HepG2 (cell line): ENCODE data around the gene TTC6. TPM values are rescaled to one million over a fixed set of nuclear protein-coding genes. Genes with fewer than 3 reads are reported as not detected.
A peak's percentile ranks its signal among the peaks of the same experiment; 100 is the strongest.

Experiments
- ASH2L ChIP-seq: fragments of 300-600, 200-600 bp; sonication (generic); IDR thresholded peaks from 2 replicates; pipeline ENCODE4 v1.7.0; 2017; ENCODE audit warnings: low read depth, mild to moderate bottlenecking, moderate library complexity, mixed read lengths, low read length; ENCODE audit not compliant: insufficient read length
- ERF ChIP-seq: IDR thresholded peaks from 2 replicates; pipeline ENCODE4 v1.6.1; 2018; ENCODE audit warnings: missing biosample characterization, missing genetic modification reagents
- FOXA3 ChIP-seq: IDR thresholded peaks from 2 replicates; pipeline ENCODE4 v1.6.1; 2016; ENCODE audit warnings: missing genetic modification reagents, missing compliant biosample characterization
- GTF2F1 ChIP-seq: fragments of 150-350 bp; IDR thresholded peaks from 2 replicates; pipeline ENCODE4 v1.6.1; 2014; ENCODE audit warnings: low read length
- IRF2 ChIP-seq: IDR thresholded peaks from 2 replicates; pipeline ENCODE4 v1.6.1; 2018; ENCODE audit warnings: missing genetic modification reagents, missing compliant biosample characterization
- NCOA2 ChIP-seq: sonication (generic); formaldehyde crosslinking; IDR thresholded peaks from 2 replicates; pipeline ENCODE4 v1.8.0; 2022; ENCODE audit warnings: inconsistent platforms
- NCOR1 ChIP-seq: fragments of 200-600 bp; sonication (generic); IDR thresholded peaks from 2 replicates; pipeline ENCODE4 v1.7.0; 2017; ENCODE audit warnings: antibody characterized with exemption, low read length, borderline replicate concordance
- PPARG ChIP-seq: conservative IDR thresholded peaks from 2 replicates; pipeline ENCODE4 v1.6.1; 2016; ENCODE audit warnings: missing biosample characterization, missing genetic modification reagents
- RAD21 ChIP-seq: fragments of 450-650 bp; formaldehyde crosslinking; IDR thresholded peaks from 2 replicates; pipeline ENCODE4 v1.5.0; 2020; ENCODE audit warnings: mild to moderate bottlenecking
- RFX1 ChIP-seq: fragments of 450-650 bp; IDR thresholded peaks from 2 replicates; pipeline ENCODE4 v1.6.1; 2017
- TCF12 ChIP-seq, 2 experiments: fragments of 450-650 bp in 1 of 2; sonication (generic) in 1 of 2; formaldehyde crosslinking in 1 of 2; IDR thresholded peaks; 2 replicates each; pipeline versions ENCODE4 v1.6.1 to v1.8.0; 2017 to 2022; ENCODE audit warnings: antibody characterized with exemption in 1 of 2, mild to moderate bottlenecking in 1 of 2, missing genetic modification reagents in 1 of 2, moderate library complexity in 1 of 2
- ZNF101 ChIP-seq: sonication (generic); formaldehyde crosslinking; IDR thresholded peaks from 2 replicates; pipeline ENCODE4 v1.4.0; 2020; ENCODE audit warnings: mild to moderate bottlenecking, low read depth, missing genetic modification reagents, borderline replicate concordance
- ZNF501 ChIP-seq: sonication (generic); formaldehyde crosslinking; IDR thresholded peaks from 2 replicates; pipeline ENCODE4 v1.5.1; 2020; ENCODE audit warnings: mild to moderate bottlenecking, moderate library complexity, missing genetic modification reagents
- ZNF546 ChIP-seq: sonication (generic); formaldehyde crosslinking; conservative IDR thresholded peaks from 2 replicates; pipeline ENCODE4 v1.8.1; 2023; ENCODE audit warnings: mild to moderate bottlenecking, missing genetic modification reagents
- ZNF567 ChIP-seq: sonication (generic); formaldehyde crosslinking; IDR thresholded peaks from 2 replicates; pipeline ENCODE4 v1.8.1; 2023; ENCODE audit warnings: mild to moderate bottlenecking, missing genetic modification reagents, borderline replicate concordance
- ZSCAN12 ChIP-seq: sonication (generic); formaldehyde crosslinking; IDR thresholded peaks from 2 replicates; pipeline ENCODE4 v1.9.0; 2021; ENCODE audit warnings: mild to moderate bottlenecking, missing genetic modification reagents
- polyA plus RNA-seq, 8 experiments: library from polyadenylated mRNA; depleted of rRNA in 3 of 8; stranded (reverse) in 7 of 8; unstranded in 1 of 8; fragments of >200 nt; fragmentation: Illumina TruSeq in 4 of 8; extraction: Trizol in 4 of 8; gene quantifications; 2 replicates each; pipeline versions ENCODE4 v1.2.1 to v1.2.3, GENCODE V29; 2011 to 2016; ENCODE audit warnings: low read depth in 4 of 8, missing spikeins in 1 of 8, mixed read lengths in 1 of 8; ENCODE audit not compliant: insufficient read depth in 1 of 8
- total RNA-seq, 5 experiments: library from RNA; depleted of rRNA; stranded (reverse); fragments of >200 nt; fragmentation: Illumina TruSeq; extraction: Trizol; gene quantifications; 2 replicates each; pipeline ENCODE4 v1.2.3, GENCODE V29; 2016; ENCODE audit warnings: low read depth in 1 of 5
- TF ChIP-seq, protein P1 (sequence below): sonication (generic); formaldehyde crosslinking; IDR thresholded peaks from 2 replicates; pipeline ENCODE4 v1.5.0; 2020; ENCODE audit warnings: mild to moderate bottlenecking, missing genetic modification reagents, borderline replicate concordance
- TF ChIP-seq, protein P2 (sequence below): fragments of 450-650 bp; IDR thresholded peaks from 2 replicates; pipeline ENCODE4 v1.6.1; 2017; ENCODE audit warnings: mild to moderate bottlenecking
- TF ChIP-seq, protein P3 (sequence below): sonication (generic); formaldehyde crosslinking; IDR thresholded peaks from 2 replicates; pipeline ENCODE4 v1.8.1; 2023; ENCODE audit warnings: mild to moderate bottlenecking, missing genetic modification reagents, borderline replicate concordance

The TTC6 gene
- total and polyA plus RNA-seq, 2 of the 13 experiments (the other 11 are each of a cell fraction or from before 2014, with no cell fraction given): 9.3 to 27.4 TPM

DNA sequence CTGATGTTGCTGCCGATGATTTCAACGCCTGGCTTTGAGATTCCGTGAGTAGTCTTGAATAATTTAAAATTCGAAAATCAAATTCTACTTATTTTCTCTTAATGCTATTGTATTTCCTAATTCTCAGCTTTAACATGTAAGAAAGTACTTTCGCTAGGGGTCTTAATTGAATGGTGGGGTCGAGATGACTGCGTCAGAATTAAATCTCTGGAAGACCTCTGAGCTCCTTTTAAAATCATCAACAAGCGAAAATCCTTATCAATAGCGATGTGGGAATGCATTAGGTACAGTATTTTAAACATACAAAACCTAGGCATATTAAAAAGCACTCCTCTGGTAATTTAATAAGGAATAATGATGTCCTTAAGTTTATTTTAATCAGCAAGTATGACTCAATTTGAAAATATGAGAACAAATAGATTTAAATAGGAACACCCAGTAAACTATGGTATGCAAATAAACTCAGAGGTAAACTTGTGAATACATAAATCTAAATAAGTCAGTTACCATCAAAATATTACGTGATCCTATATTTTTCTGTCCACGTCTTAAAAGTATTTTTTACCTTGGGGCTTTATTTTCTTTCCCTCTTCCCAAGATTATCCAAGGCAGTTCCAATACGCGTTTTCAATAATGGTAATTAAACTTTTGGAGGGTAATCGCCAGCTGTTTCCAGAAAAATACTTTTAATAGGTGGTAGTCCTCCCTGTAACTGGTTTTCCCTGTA, 1.8 kb upstream of the TTC6 start (continued):
- TF ChIP-seq, protein P1, sequence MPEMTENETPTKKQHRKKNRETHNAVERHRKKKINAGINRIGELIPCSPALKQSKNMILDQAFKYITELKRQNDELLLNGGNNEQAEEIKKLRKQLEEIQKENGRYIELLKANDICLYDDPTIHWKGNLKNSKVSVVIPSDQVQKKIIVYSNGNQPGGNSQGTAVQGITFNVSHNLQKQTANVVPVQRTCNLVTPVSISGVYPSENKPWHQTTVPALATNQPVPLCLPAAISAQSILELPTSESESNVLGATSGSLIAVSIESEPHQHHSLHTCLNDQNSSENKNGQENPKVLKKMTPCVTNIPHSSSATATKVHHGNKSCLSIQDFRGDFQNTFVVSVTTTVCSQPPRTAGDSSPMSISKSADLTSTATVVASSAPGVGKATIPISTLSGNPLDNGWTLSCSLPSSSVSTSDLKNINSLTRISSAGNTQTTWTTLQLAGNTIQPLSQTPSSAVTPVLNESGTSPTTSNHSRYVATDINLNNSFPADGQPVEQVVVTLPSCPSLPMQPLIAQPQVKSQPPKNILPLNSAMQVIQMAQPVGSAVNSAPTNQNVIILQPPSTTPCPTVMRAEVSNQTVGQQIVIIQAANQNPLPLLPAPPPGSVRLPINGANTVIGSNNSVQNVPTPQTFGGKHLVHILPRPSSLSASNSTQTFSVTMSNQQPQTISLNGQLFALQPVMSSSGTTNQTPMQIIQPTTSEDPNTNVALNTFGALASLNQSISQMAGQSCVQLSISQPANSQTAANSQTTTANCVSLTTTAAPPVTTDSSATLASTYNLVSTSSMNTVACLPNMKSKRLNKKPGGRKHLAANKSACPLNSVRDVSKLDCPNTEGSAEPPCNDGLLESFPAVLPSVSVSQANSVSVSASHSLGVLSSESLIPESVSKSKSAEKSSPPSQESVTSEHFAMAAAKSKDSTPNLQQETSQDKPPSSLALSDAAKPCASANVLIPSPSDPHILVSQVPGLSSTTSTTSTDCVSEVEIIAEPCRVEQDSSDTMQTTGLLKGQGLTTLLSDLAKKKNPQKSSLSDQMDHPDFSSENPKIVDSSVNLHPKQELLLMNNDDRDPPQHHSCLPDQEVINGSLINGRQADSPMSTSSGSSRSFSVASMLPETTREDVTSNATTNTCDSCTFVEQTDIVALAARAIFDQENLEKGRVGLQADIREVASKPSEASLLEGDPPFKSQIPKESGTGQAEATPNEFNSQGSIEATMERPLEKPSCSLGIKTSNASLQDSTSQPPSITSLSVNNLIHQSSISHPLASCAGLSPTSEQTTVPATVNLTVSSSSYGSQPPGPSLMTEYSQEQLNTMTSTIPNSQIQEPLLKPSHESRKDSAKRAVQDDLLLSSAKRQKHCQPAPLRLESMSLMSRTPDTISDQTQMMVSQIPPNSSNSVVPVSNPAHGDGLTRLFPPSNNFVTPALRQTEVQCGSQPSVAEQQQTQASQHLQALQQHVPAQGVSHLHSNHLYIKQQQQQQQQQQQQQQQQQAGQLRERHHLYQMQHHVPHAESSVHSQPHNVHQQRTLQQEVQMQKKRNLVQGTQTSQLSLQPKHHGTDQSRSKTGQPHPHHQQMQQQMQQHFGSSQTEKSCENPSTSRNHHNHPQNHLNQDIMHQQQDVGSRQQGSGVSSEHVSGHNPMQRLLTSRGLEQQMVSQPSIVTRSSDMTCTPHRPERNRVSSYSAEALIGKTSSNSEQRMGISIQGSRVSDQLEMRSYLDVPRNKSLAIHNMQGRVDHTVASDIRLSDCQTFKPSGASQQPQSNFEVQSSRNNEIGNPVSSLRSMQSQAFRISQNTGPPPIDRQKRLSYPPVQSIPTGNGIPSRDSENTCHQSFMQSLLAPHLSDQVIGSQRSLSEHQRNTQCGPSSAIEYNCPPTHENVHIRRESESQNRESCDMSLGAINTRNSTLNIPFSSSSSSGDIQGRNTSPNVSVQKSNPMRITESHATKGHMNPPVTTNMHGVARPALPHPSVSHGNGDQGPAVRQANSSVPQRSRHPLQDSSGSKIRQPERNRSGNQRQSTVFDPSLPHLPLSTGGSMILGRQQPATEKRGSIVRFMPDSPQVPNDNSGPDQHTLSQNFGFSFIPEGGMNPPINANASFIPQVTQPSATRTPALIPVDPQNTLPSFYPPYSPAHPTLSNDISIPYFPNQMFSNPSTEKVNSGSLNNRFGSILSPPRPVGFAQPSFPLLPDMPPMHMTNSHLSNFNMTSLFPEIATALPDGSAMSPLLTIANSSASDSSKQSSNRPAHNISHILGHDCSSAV (CRISPR knock-in tag): 0 out of 2 replicates have a peak, but pooled peaks have one; percentile 18
- TF ChIP-seq NCOA2 (CRISPR knock-in tag) (0 out of 2 replicates have a peak, but pooled peaks have one; percentile 7), ZNF546 (CRISPR knock-in tag) (0 out of 2 replicates have a peak, but pooled peaks have one; percentile 9), GTF2F1 (no peak), ASH2L (no peak), TCF12 (IDR thresholded peaks at IDR 0.05) (no peak), TCF12 (CRISPR knock-in tag; IDR thresholded peaks at IDR 0.05) (peak; percentile 23; the same call in 1 of the 2 replicates), ZNF101 (no peak), ERF (CRISPR knock-in tag) (no peak), NCOR1 (peak; percentile 21; the same call in 1 of the 2 replicates), ZNF501 (no peak), ZSCAN12 (0 out of 2 replicates have a peak, but pooled peaks have one; percentile 25), RFX1 (no peak), RAD21 (no peak), PPARG (CRISPR knock-in tag) (no peak), IRF2 (CRISPR knock-in tag) (no peak), FOXA3 (CRISPR knock-in tag) (no peak), ZNF567 (CRISPR knock-in tag) (no peak)
- TF ChIP-seq, protein P2, sequence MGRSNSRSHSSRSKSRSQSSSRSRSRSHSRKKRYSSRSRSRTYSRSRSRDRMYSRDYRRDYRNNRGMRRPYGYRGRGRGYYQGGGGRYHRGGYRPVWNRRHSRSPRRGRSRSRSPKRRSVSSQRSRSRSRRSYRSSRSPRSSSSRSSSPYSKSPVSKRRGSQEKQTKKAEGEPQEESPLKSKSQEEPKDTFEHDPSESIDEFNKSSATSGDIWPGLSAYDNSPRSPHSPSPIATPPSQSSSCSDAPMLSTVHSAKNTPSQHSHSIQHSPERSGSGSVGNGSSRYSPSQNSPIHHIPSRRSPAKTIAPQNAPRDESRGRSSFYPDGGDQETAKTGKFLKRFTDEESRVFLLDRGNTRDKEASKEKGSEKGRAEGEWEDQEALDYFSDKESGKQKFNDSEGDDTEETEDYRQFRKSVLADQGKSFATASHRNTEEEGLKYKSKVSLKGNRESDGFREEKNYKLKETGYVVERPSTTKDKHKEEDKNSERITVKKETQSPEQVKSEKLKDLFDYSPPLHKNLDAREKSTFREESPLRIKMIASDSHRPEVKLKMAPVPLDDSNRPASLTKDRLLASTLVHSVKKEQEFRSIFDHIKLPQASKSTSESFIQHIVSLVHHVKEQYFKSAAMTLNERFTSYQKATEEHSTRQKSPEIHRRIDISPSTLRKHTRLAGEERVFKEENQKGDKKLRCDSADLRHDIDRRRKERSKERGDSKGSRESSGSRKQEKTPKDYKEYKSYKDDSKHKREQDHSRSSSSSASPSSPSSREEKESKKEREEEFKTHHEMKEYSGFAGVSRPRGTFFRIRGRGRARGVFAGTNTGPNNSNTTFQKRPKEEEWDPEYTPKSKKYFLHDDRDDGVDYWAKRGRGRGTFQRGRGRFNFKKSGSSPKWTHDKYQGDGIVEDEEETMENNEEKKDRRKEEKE: no peak
- TF ChIP-seq, protein P3, sequence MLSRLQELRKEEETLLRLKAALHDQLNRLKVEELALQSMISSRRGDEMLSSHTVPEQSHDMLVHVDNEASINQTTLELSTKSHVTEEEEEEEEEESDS (CRISPR knock-in tag): no peak
